Kidney epithelial cell (primary cell): ENCODE data around the gene C1orf159. TPM values are rescaled to one million over a fixed set of nuclear protein-coding genes. Genes with fewer than 3 reads are reported as not detected.

Experiments
- DNase-seq: peaks from one replicate; pipeline ENCODE4 v3.0.0-alpha.2; 2010; ENCODE audit warnings: low read depth
- H3K27me3 ChIP-seq: 2 replicates; pipeline ENCODE4 v1.6.0; 2011; ENCODE audit warnings: low read length; ENCODE audit not compliant: control insufficient read depth, insufficient read depth
- H3K36me3 ChIP-seq: 2 replicates; pipeline ENCODE4 v1.5.1; 2011; ENCODE audit warnings: low read length; ENCODE audit not compliant: control insufficient read depth, insufficient read depth
- H3K4me3 ChIP-seq: 2 replicates; pipeline ENCODE4 v1.5.1; 2011; ENCODE audit warnings: low read depth, mild to moderate bottlenecking, control low read depth, low read length
- CTCF ChIP-seq: IDR thresholded peaks from 2 replicates; pipeline ENCODE4 v1.5.1; 2011; ENCODE audit warnings: mild to moderate bottlenecking, moderate library complexity, low read length, control low read depth, inconsistent platforms; ENCODE audit not compliant: insufficient read depth, poor library complexity, severe bottlenecking
- total RNA-seq: library from RNA; depleted of rRNA; stranded (reverse); fragments of >200 nt; gene quantifications from 2 replicates; pipeline ENCODE4 v1.2.3, GENCODE V29; 2015

C1orf159 gene
- total RNA-seq, 1 donor from 2014 or later = 20.3 TPM

DNA sequence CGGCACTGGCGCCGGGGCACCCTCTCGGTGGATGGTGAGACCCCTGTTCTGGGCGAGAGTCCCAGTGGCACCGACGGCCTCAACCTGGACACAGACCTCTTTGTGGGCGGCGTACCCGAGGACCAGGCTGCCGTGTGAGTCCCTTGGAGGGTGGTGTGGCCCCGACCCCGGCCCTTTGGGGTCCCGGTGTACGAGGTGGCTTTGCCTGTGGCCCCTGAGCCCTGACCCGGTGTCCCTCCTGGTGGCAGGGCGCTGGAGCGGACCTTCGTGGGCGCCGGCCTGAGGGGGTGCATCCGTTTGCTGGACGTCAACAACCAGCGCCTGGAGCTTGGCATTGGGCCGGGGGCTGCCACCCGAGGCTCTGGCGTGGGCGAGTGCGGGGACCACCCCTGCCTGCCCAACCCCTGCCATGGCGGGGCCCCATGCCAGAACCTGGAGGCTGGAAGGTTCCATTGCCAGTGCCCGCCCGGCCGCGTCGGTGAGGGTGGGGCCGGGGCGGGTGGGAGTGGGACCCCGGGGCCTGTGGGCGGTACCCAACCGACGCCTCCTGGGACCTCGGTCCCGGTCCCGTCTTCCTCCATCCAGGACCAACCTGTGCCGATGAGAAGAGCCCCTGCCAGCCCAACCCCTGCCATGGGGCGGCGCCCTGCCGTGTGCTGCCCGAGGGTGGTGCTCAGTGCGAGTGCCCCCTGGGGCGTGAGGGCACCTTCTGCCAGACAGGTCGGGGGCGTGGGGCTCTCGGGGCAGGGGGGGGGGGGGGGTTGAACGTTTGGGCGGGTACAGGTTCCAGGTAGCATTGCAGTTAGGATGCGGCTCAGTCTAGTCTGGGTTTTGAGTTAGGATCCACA lies 66.3 kb downstream of the C1orf159 start:
- TF ChIP-seq CTCF = no peak
- peaks cover 1% of the 10 kb centered on the region for H3K36me3 ChIP-seq
- no peak for DNase-seq

DNA sequence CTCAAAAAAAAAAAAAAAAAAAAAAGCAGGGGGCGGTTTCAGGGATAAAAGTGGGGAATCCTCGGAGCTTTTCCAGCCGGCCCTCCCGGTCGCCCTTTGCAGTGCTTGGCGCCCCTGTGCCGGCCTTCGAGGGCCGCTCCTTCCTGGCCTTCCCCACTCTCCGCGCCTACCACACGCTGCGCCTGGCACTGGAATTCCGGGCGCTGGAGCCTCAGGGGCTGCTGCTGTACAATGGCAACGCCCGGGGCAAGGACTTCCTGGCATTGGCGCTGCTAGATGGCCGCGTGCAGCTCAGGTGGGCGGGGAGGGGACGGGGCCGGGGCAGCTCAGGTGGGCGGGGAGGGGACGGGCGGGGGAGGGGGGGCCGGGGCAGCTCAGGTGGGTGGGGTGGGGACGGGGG lies 67.1 kb downstream of the C1orf159 start:
- Histone ChIP-seq H3K27me3 (no peaks in the 10 kb centered on the region), H3K4me3 (no peak overlapping the region), H3K36me3 (peaks cover 2% of the 10 kb centered on the region)
- DNase-seq = no peak
- TF ChIP-seq CTCF = no peak

More for the DNA sequence above, 66.3 kb downstream of the C1orf159 start:
- Histone ChIP-seq H3K27me3 (no peaks in the 10 kb centered on the region), H3K4me3 (no peak overlapping the region)

- no peak for TF ChIP-seq CTCF
- DNase-seq = no peak
- no peaks in the 10 kb centered on the region for H3K27me3 ChIP-seq
- H3K4me3 ChIP-seq = no peak overlapping the region
- peaks cover 5% of the 10 kb centered on the region for H3K36me3 ChIP-seq
Measured at GRCh38 chr1:1047963-1048362, 67.9 kb downstream of the C1orf159 start.

GRCh38 chr1:1047407-1047806 lies 68.5 kb downstream of the C1orf159 start:
- Histone ChIP-seq H3K27me3 (no peaks in the 10 kb centered on the region), H3K4me3 (no peak overlapping the region), H3K36me3 (peaks cover 5% of the 10 kb centered on the region)
- no peak for DNase-seq
- TF ChIP-seq CTCF = no peak

DNA sequence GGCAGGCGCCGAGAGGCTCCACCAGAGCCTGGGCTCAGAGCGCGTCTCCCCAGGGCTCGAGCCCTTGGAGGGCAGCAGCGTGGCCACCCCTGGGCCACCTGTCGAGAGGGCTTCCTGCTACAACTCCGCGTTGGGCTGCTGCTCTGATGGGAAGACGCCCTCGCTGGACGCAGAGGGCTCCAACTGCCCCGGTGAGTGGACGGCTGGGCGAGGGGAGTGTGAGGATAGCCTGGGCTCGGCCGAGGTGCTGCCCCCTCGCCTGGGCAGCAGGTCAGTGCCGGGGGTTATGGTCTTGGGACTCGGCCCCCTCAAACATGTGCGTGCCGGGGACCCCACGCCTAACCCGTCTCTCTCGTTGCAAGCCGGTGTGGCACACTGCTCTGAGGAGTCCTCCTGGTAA lies 69.1 kb downstream of the C1orf159 start:
- H3K27me3 ChIP-seq = no peaks in the 10 kb centered on the region
- no peak for TF ChIP-seq CTCF
- H3K36me3 ChIP-seq = peaks cover 5% of the 10 kb centered on the region
- no peak overlapping the region for H3K4me3 ChIP-seq
- DNase-seq = no peak

DNA sequence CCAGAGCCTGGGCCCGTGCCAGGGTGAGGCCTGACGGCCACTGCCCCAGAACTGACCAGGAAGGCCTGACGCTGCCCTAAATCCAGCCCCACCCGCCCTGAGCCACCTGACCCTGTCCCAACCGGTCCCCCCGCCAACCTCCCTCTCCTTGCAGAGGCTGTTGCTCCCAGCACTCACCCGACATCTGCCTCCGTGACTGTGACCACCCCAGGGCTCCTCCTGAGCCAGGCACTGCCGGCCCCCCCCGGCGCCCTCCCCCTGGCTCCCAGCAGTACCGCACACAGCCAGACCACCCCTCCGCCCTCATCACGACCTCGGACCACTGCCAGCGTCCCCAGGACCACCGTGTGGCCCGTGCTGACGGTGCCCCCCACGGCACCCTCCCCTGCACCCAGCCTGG lies 69.6 kb downstream of the C1orf159 start:
- no peak for TF ChIP-seq CTCF
- Histone ChIP-seq H3K4me3 (no peak overlapping the region), H3K27me3 (no peaks in the 10 kb centered on the region), H3K36me3 (peaks cover 5% of the 10 kb centered on the region)
- DNase-seq = no peak
